K562 (cell line): Measurements from ENCODE around the gene DAGLA. TPM values are rescaled to one million over a fixed set of nuclear protein-coding genes. Genes with fewer than 3 reads are reported as not detected.

Experiments
- ATAC-seq: fragments of 200-7000 bp; cut with Tn5 transposase; 3 replicates; pipeline ENCODE4 v1.9.1; 2020; ENCODE audit warnings: moderate library complexity
- BruUV-seq: library from RNA; stranded (reverse); fragments of 400-500 nt; replicated peaks from 2 replicates; lab custom pipeline; 2021; lab: Mats Ljungman, UMichigan
- CTCF ChIA-PET: fragments of 300-600 bp; formaldehyde crosslinking; extraction: SDS; loops from one replicate; lab custom pipeline; 2021; ENCODE audit warnings: low intra/inter-chr PET ratio; lab: Yijun Ruan, JAX
- POLR2A ChIA-PET: fragments of 300-600, 350-650 bp; sonication (Branson Sonifier 250); formaldehyde crosslinking; extraction: SDS; loops from one replicate; lab custom pipeline; 2021; ENCODE audit warnings: antibody characterized with exemption, inconsistent platforms; lab: Yijun Ruan, JAX
- DNase-seq, 4 experiments: peaks; one replicate each; pipeline versions ENCODE4 v3.0.0 to v3.0.0-alpha.2; 2011 to 2018; ENCODE audit warnings: low spot score in 3 of 4, mixed read lengths in 3 of 4; ENCODE audit errors: extremely low read depth in 1 of 4
- FAIRE-seq: peaks from 2 replicates; lab custom pipeline; 2011; peaks lifted over from hg19 to GRCh38; lab: Jason Lieb, UNC
- H2AFZ ChIP-seq: 2 replicates; pipeline ENCODE4 v1.6.0; 2011; ENCODE audit warnings: low read depth, low read length, control low read depth, inconsistent platforms
- H3K27ac ChIP-seq: fragments of 200-600 bp; 3 replicates; pipeline ENCODE4 v1.8.0; 2011; ENCODE audit warnings: low read depth, mild to moderate bottlenecking, control low read depth, inconsistent platforms, low read length, moderate library complexity, mixed read lengths; ENCODE audit errors: extremely low read depth
- H3K27me3 ChIP-seq, 2 experiments: fragments of 300-600 bp in 1 of 2; 2 replicates in 1 of 2; 3 replicates in 1 of 2; pipeline versions ENCODE4 v1.6.0 to v1.8.0; 2011; ENCODE audit warnings: inconsistent platforms in 2 of 2, low read length in 2 of 2, mild to moderate bottlenecking in 1 of 2, mixed read lengths in 1 of 2, moderate library complexity in 1 of 2; ENCODE audit not compliant: control insufficient read depth in 2 of 2, insufficient read depth in 2 of 2
- H3K36me3 ChIP-seq: fragments of 300-600 bp; 3 replicates; pipeline ENCODE4 v1.8.0; 2011; ENCODE audit warnings: mild to moderate bottlenecking, low read length, inconsistent platforms; ENCODE audit not compliant: control insufficient read depth, insufficient read depth
- H3K4me1 ChIP-seq, 2 experiments: fragments of 200-600 bp in 1 of 2; replicated peaks in 1 of 2; 2 replicates in 1 of 2; 3 replicates in 1 of 2; pipeline versions ENCODE4 v1.5.1 to v1.8.0; 2011; ENCODE audit warnings: inconsistent platforms in 2 of 2, low read length in 2 of 2, mild to moderate bottlenecking in 1 of 2, mixed read lengths in 1 of 2, moderate library complexity in 1 of 2; ENCODE audit not compliant: control insufficient read depth in 2 of 2, insufficient read depth in 2 of 2
- H3K4me2 ChIP-seq: 2 replicates; pipeline ENCODE4 v1.6.1; 2011; ENCODE audit warnings: low read length, control low read depth, inconsistent platforms, mixed read lengths; ENCODE audit not compliant: insufficient read depth
- H3K4me3 ChIP-seq: fragments of 200-600 bp; sonication (generic), shearing (Covaris generic); 2 replicates; pipeline ENCODE4 v1.5.1; 2016; ENCODE audit warnings: control low read depth, inconsistent platforms
- H3K79me2 ChIP-seq: fragments of 200-600 bp; 3 replicates; pipeline ENCODE4 v1.8.0; 2011; ENCODE audit warnings: low read length, inconsistent platforms; ENCODE audit not compliant: control insufficient read depth, insufficient read depth
- H3K9ac ChIP-seq, 2 experiments: 2 replicates each; pipeline versions ENCODE4 v1.6.0 to v1.6.1; 2011; ENCODE audit warnings: low read depth in 2 of 2, low read length in 2 of 2, control low read depth in 1 of 2, inconsistent platforms in 1 of 2, mild to moderate bottlenecking in 1 of 2, mixed read lengths in 1 of 2; ENCODE audit not compliant: insufficient read depth in 1 of 2
- H3K9me1 ChIP-seq: one replicate; pipeline ENCODE4 v1.6.0; 2011; ENCODE audit warnings: inconsistent platforms, mild to moderate bottlenecking, low read length, moderate library complexity; ENCODE audit not compliant: control insufficient read depth, insufficient read depth
- H3K9me3 ChIP-seq: replicated peaks from 2 replicates; pipeline ENCODE4 v1.5.1; 2011; ENCODE audit warnings: low read depth, low read length, inconsistent platforms; ENCODE audit not compliant: control insufficient read depth, insufficient read depth
- H4K20me1 ChIP-seq: replicated peaks from 2 replicates; pipeline ENCODE4 v1.6.1; 2011; ENCODE audit warnings: low read length, inconsistent platforms, mixed read lengths; ENCODE audit not compliant: control insufficient read depth, insufficient read depth
- EP300 ChIP-seq: IDR thresholded peaks from 2 replicates; pipeline ENCODE4 v1.6.1; 2012; ENCODE audit warnings: low read length, improper control_type of control experiment
- ESRRA ChIP-seq: fragments of 450-650 bp; IDR thresholded peaks from 2 replicates; pipeline ENCODE4 v1.6.1; 2014; ENCODE audit warnings: low read depth, mild to moderate bottlenecking, moderate library complexity, borderline replicate concordance
- KDM4B ChIP-seq, 2 experiments: fragments of 450-650 bp in 1 of 2; sonication (generic) in 1 of 2; IDR thresholded peaks; 2 replicates each; pipeline ENCODE4 v1.6.1; 2016 to 2017; ENCODE audit warnings: borderline replicate concordance in 2 of 2, antibody characterized with exemption in 1 of 2, low read depth in 1 of 2, mild to moderate bottlenecking in 1 of 2
- MXI1 ChIP-seq: IDR thresholded peaks from 2 replicates; pipeline ENCODE4 v1.6.1; 2011; ENCODE audit warnings: low read depth, mild to moderate bottlenecking, improper control_type of control experiment, low read length
- NEUROD1 ChIP-seq: fragments of 150-350 bp; IDR thresholded peaks from 2 replicates; pipeline ENCODE4 v1.6.1; 2014; ENCODE audit warnings: borderline replicate concordance, low read length, low read depth; ENCODE audit not compliant: partially characterized antibody
- OTX1 ChIP-seq: fragments of 450-650 bp; formaldehyde crosslinking; IDR thresholded peaks from 2 replicates; pipeline ENCODE4 v1.4.0; 2022; ENCODE audit warnings: mild to moderate bottlenecking
- PHF20 ChIP-seq: fragments of 450-650 bp; IDR thresholded peaks from 2 replicates; pipeline ENCODE4 v1.6.1; 2018; ENCODE audit not compliant: partially characterized antibody
- PTRF ChIP-seq: fragments of 450-650 bp; IDR thresholded peaks from 2 replicates; pipeline ENCODE4 v1.6.1; 2016; ENCODE audit warnings: mild to moderate bottlenecking, missing genetic modification characterization, missing compliant biosample characterization
- RFX5 ChIP-seq: IDR thresholded peaks from 2 replicates; pipeline ENCODE4 v1.6.1; 2011; ENCODE audit warnings: low read depth, mild to moderate bottlenecking, improper control_type of control experiment, low read length
- RUNX1 ChIP-seq: sonication (generic); IDR thresholded peaks from 2 replicates; pipeline ENCODE4 v1.6.1; 2016; ENCODE audit warnings: antibody characterized with exemption, low read depth
- SNAPC5 ChIP-seq: fragments of 250-450 bp; sonication (Bioruptor Pico); IDR thresholded peaks from 2 replicates; pipeline ENCODE4 v1.8.0; 2021; ENCODE audit warnings: moderate library complexity, mild to moderate bottlenecking, inconsistent platforms
- TBL1XR1 ChIP-seq, 2 experiments: IDR thresholded peaks; 2 replicates each; pipeline ENCODE4 v1.6.1; 2012; ENCODE audit warnings: improper control_type of control experiment in 2 of 2, low read length in 2 of 2, mild to moderate bottlenecking in 1 of 2
- ZFX ChIP-seq: sonication (generic); formaldehyde crosslinking; IDR thresholded peaks from 2 replicates; pipeline ENCODE4 v1.8.0; 2022; ENCODE audit warnings: mild to moderate bottlenecking, missing genetic modification reagents, moderate library complexity
- ZNF24 ChIP-seq: fragments of 450-650 bp; IDR thresholded peaks from 2 replicates; pipeline ENCODE4 v1.6.1; 2016
- ZNF263 ChIP-seq: sonication (generic); formaldehyde crosslinking; IDR thresholded peaks from 2 replicates; pipeline ENCODE4 v1.8.0; 2022; ENCODE audit warnings: mild to moderate bottlenecking, missing genetic modification reagents, borderline replicate concordance
- ZNF655 ChIP-seq: fragments of 250-450 bp; sonication (Bioruptor Pico); IDR thresholded peaks from 2 replicates; pipeline ENCODE4 v1.5.0; 2021
- ZNF77 ChIP-seq: fragments of 250-450 bp; sonication (Bioruptor Pico); IDR thresholded peaks from 2 replicates; pipeline ENCODE4 v1.5.0; 2020
- ZSCAN32 ChIP-seq: fragments of 450-650 bp; formaldehyde crosslinking; IDR thresholded peaks from 2 replicates; pipeline ENCODE4 v1.4.0; 2020; ENCODE audit warnings: mild to moderate bottlenecking, moderate library complexity
- WGBS: fragments of 100-300 bp; shearing (Covaris generic); methylation state at CpG from one replicate; pipeline ENCODE4 v1.1.6; 2016; ENCODE audit warnings: low coverage, mixed read lengths; ENCODE audit not compliant: insufficient coverage; ENCODE audit errors: missing lambda C conversion rate; 5-methylcytosine and 5-hydroxymethylcytosine counted together
- in situ Hi-C: fragments of 300-500 bp; cut with MboI; formaldehyde crosslinking; loops from 4 replicates; pipeline ENCODE4 v1.15.0; 2018; ENCODE audit warnings: inconsistent platforms, mixed read lengths
- intact Hi-C: fragments of 100-400 bp; cut with micrococcal nuclease; formaldehyde crosslinking; loops from 2 replicates; pipeline ENCODE4 v1.14.2; 2022
- polyA plus RNA-seq, 8 experiments: library from polyadenylated mRNA; depleted of rRNA in 4 of 8; stranded (reverse) in 5 of 8; unstranded in 3 of 8; fragments of >200 nt; fragmentation: Nextera tagmentation in 2 of 8; fragmentation: Illumina TruSeq in 1 of 8; extraction: Ambion mirVana in 2 of 8; extraction: Trizol in 1 of 8; gene quantifications; 2 replicates each; pipeline versions ENCODE4 v1.2.1 to v1.2.3, GENCODE V29; 2011 to 2014; ENCODE audit warnings: inconsistent platforms in 1 of 8, missing spikeins in 1 of 8
- total RNA-seq, 7 experiments: library from RNA; depleted of rRNA in 6 of 7; stranded (reverse); fragments of >200 nt in 6 of 7; fragmentation: Illumina TruSeq in 2 of 7; extraction: Trizol in 2 of 7; gene quantifications; 2 replicates each; pipeline versions ENCODE4 v1.2.1 to v1.2.3, GENCODE V29; 2011 to 2021; ENCODE audit warnings: low replicate concordance in 1 of 7
- TF ChIP-seq, protein P1 (sequence below): fragments of 250-450 bp; sonication (Bioruptor Pico); IDR thresholded peaks from 2 replicates; pipeline ENCODE4 v1.5.0; 2020; ENCODE audit warnings: mild to moderate bottlenecking
- TF ChIP-seq, protein P2 (sequence below): IDR thresholded peaks from 2 replicates; pipeline ENCODE4 v1.6.1; 2011; ENCODE audit not compliant: insufficient read length; ENCODE audit errors: extremely low read depth

Gene DAGLA
- total and polyA plus RNA-seq, 9 of the 15 experiments (the other 6 are each of a cell fraction or from before 2014, with no cell fraction given): 0.03 to 0.16 (median 0.04) TPM; not detected in 4

- TF ChIP-seq KDM4B (IDR thresholded peaks at IDR 0.05; ENCODE audit: borderline replicate concordance in 2 of 2, low read depth in 1 of 2): no peak
- no peak for TF ChIP-seq OTX1 (CRISPR knock-in tag)
- no peak for TF ChIP-seq MXI1
- no peak for TF ChIP-seq EP300
- no peak for TF ChIP-seq TBL1XR1 (IDR thresholded peaks at IDR 0.05; ENCODE audit: low read length in 2 of 2)
- TF ChIP-seq RFX5: no peak
- TF ChIP-seq ZNF655: no peak
- TF ChIP-seq PTRF (tag): no peak
- TF ChIP-seq ZFX (CRISPR knock-in tag): no peak
- no peak for TF ChIP-seq ZNF77 (CRISPR knock-in tag)
- no peak for TF ChIP-seq NEUROD1
- TF ChIP-seq, protein P1, sequence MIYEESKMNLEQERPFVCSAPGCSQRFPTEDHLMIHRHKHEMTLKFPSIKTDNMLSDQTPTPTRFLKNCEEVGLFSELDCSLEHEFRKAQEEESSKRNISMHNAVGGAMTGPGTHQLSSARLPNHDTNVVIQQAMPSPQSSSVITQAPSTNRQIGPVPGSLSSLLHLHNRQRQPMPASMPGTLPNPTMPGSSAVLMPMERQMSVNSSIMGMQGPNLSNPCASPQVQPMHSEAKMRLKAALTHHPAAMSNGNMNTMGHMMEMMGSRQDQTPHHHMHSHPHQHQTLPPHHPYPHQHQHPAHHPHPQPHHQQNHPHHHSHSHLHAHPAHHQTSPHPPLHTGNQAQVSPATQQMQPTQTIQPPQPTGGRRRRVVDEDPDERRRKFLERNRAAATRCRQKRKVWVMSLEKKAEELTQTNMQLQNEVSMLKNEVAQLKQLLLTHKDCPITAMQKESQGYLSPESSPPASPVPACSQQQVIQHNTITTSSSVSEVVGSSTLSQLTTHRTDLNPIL: no peak
- TF ChIP-seq PHF20: no peak
- no peak for TF ChIP-seq SNAPC5 (CRISPR knock-in tag)
- TF ChIP-seq ZSCAN32 (CRISPR knock-in tag): no peak
- no peak for TF ChIP-seq ESRRA
- TF ChIP-seq ZNF263 (CRISPR knock-in tag): no peak
- TF ChIP-seq ZNF24: no peak
- no peak for TF ChIP-seq RUNX1
- TF ChIP-seq, protein P2, sequence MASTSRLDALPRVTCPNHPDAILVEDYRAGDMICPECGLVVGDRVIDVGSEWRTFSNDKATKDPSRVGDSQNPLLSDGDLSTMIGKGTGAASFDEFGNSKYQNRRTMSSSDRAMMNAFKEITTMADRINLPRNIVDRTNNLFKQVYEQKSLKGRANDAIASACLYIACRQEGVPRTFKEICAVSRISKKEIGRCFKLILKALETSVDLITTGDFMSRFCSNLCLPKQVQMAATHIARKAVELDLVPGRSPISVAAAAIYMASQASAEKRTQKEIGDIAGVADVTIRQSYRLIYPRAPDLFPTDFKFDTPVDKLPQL: no peak
- no peaks in the 10 kb centered on the region for H3K9me1 ChIP-seq
- no peaks in the 10 kb centered on the region for H3K27me3 ChIP-seq
- 42% methylated on average over 10 of the region's 15 CpGs for WGBS
- H2AFZ ChIP-seq: no peak overlapping the region
- no peak overlapping the region for H3K4me2 ChIP-seq
- ATAC-seq (no peak), DNase-seq (no peak), FAIRE-seq (no peak)
- ChIA-PET POLR2A (interaction anchor here (0.5 to 1.2 kb wide), 2 partner anchors 13 to 140 kb away, joined by 3 to 4 read pairs; no protein-coding TSS in a partner anchor), CTCF (no interaction called here)
- H3K4me3 ChIP-seq: no peak overlapping the region
- no peaks in the 10 kb centered on the region for H3K9me3 ChIP-seq
- BruUV-seq: no TSS peak
- in situ Hi-C loops: no loop called here
- H3K36me3 ChIP-seq: 0 out of 3 replicates have a peak, but pooled peaks cover 3% of the 10 kb centered on the region
- peaks cover 5% of the 10 kb centered on the region; the same call in 1 of the 3 replicates for H3K79me2 ChIP-seq
- H4K20me1 ChIP-seq: 0 out of 2 replicates have a peak, but pooled peaks cover 6% of the 10 kb centered on the region
- H3K27ac ChIP-seq: no peak overlapping the region
- peak overlapping the region in 1 of 2 experiments; percentile 56; a peak in 1 of 4 replicates for H3K9ac ChIP-seq
- H3K4me1 ChIP-seq: peaks cover 12 to 70% of the 10 kb centered on the region in 2 experiments; a peak in 4 of 5 replicates
- intact Hi-C loops: no loop called here
Measured at GRCh38 chr11:61762798-61763197, 82.6 kb downstream of the DAGLA start.
